IPS DF 4.7 (cell line): ENCODE data around the gene MELTF.

ENCODE experiments used
- DNase-seq: peaks from one replicate; pipeline ENCODE4 v3.0.0-alpha.2; 2013; ENCODE audit warnings: low spot score; ENCODE audit errors: extremely low read depth

Gene MELTF

GRCh38 chr3:196995027-196995426 is 34.6 kb downstream of the MELTF start:
- DNase-seq = no peak

- no peak for DNase-seq
These were observed 35.6 kb downstream of the MELTF start for GRCh38 chr3:196994056-196994455.

GRCh38 chr3:196992461-196993065 is 37.1 kb downstream of the MELTF start:
- DNase-seq = no peak

GRCh38 chr3:196991581-196992460 is 37.8 kb downstream of the MELTF start:
- no peak for DNase-seq

GRCh38 chr3:196990601-196991007 is 39.0 kb downstream of the MELTF start:
- no peak for DNase-seq

GRCh38 chr3:196989721-196990262 is 39.8 kb downstream of the MELTF start:
- DNase-seq = no peak

- no peak for DNase-seq
These were observed 41.2 kb downstream of the MELTF start for GRCh38 chr3:196988241-196989029.

GRCh38 chr3:196987022-196987421 is 42.6 kb downstream of the MELTF start:
- no peak for DNase-seq

GRCh38 chr3:196985954-196986885 is 43.4 kb downstream of the MELTF start:
- DNase-seq = no peak

GRCh38 chr3:196985298-196985697 is 44.3 kb downstream of the MELTF start:
- no peak for DNase-seq

- no peak for DNase-seq
These were observed 46.4 kb downstream of the MELTF start for GRCh38 chr3:196983186-196983585.

GRCh38 chr3:196981657-196982056 is 48.0 kb downstream of the MELTF start:
- no peak for DNase-seq

GRCh38 chr3:196979545-196979944 is 50.1 kb downstream of the MELTF start:
- no peak for DNase-seq

GRCh38 chr3:196976941-196977340 is 52.7 kb downstream of the MELTF start:
- DNase-seq = no peak

GRCh38 chr3:196975349-196975748 is 54.3 kb downstream of the MELTF start:
- no peak for DNase-seq

GRCh38 chr3:196974661-196975060 is 55.0 kb downstream of the MELTF start:
- DNase-seq = no peak

GRCh38 chr3:196971094-196971698 is 58.4 kb downstream of the MELTF start:
- no peak for DNase-seq

- DNase-seq = no peak
These were observed 59.0 kb downstream of the MELTF start for GRCh38 chr3:196970547-196971093.

- DNase-seq = no peak
These were observed 59.7 kb downstream of the MELTF start for GRCh38 chr3:196969660-196970546.
